C4-2B (cell line): ENCODE measurements around the gene S1PR2.

Experiments used
- H3K27ac ChIP-seq: fragments of 450-650 bp; 2 replicates; pipeline ENCODE4 v1.5.1; 2017
- CTCF ChIP-seq: fragments of 450-650 bp; conservative IDR thresholded peaks from 2 replicates; pipeline ENCODE4 v1.5.1; 2017; ENCODE audit warnings: mild to moderate bottlenecking
- ZFX ChIP-seq: fragments of 450-650 bp; IDR thresholded peaks from 2 replicates; pipeline ENCODE4 v1.6.1; 2017

The S1PR2 gene

GRCh38 chr19:10192922-10193321 lies 38.2 kb downstream of the S1PR2 start:
- TF ChIP-seq CTCF (no peak), ZFX (no peak)
- peak overlapping the region; percentile 87 for H3K27ac ChIP-seq

- TF ChIP-seq CTCF (no peak), ZFX (no peak)
- H3K27ac ChIP-seq, result 0 out of 2 replicates have a peak overlapping the region, but pooled peaks have one; percentile 3
Measured at GRCh38 chr19:10191347-10191746, 39.8 kb downstream of the S1PR2 start.

GRCh38 chr19:10190026-10190425 lies 41.1 kb downstream of the S1PR2 start:
- TF ChIP-seq ZFX, result no peak
- TF ChIP-seq CTCF, result no peak
- no peak overlapping the region for H3K27ac ChIP-seq

GRCh38 chr19:10189616-10190015 lies 41.5 kb downstream of the S1PR2 start:
- TF ChIP-seq CTCF, result no peak
- no peak for TF ChIP-seq ZFX
- no peak overlapping the region for H3K27ac ChIP-seq

GRCh38 chr19:10187315-10187714 lies 43.8 kb downstream of the S1PR2 start:
- TF ChIP-seq CTCF (no peak), ZFX (no peak)
- no peak overlapping the region for H3K27ac ChIP-seq

- peak overlapping the region; percentile 45 for H3K27ac ChIP-seq
- no peak for TF ChIP-seq ZFX
- TF ChIP-seq CTCF, result no peak
Measured at GRCh38 chr19:10184636-10185035, 46.5 kb downstream of the S1PR2 start.

- peak overlapping the region; percentile 45 for H3K27ac ChIP-seq
- TF ChIP-seq CTCF, result no peak
- TF ChIP-seq ZFX, result no peak
Measured at GRCh38 chr19:10183926-10184325, 47.2 kb downstream of the S1PR2 start.
